ENCODE results near the gene FN3KRP. TPM values are rescaled to one million over a fixed set of nuclear protein-coding genes. Genes with fewer than 3 reads are reported as not detected.

Gene FN3KRP
- total RNA-seq, 1 experiment from 2014 or later = 21.5 TPM

GRCh38 chr17:82668024-82668630 lies 48.4 kb upstream of the FN3KRP start:
- no peaks in the 10 kb centered on the region for H3K4me1 Mint-ChIP-seq (ENCODE audit: insufficient read depth, unreplicated experiment)
- BruUV-seq (replicated peaks) = no TSS peak
- intact Hi-C loops (cut with micrococcal nuclease) = no loop called here
- TF ChIP-seq CTCF (IDR thresholded peaks at IDR 0.05; ENCODE audit: unreplicated experiment) = no peak
- H3K27ac Mint-ChIP-seq (ENCODE audit: low read depth, unreplicated experiment) = no peak overlapping the region
- peaks cover 12% of the 10 kb centered on the region for H3K36me3 Mint-ChIP-seq (ENCODE audit: insufficient read depth, unreplicated experiment)
- H3K4me3 Mint-ChIP-seq (ENCODE audit: unreplicated experiment) = no peak overlapping the region
- H3K9me3 Mint-ChIP-seq (ENCODE audit: unreplicated experiment) = no peaks in the 10 kb centered on the region
- DNase-seq (ENCODE audit: unreplicated experiment) = no peak
- POLR2A ChIA-PET = no interaction called here
- no peaks in the 10 kb centered on the region for H3K27me3 Mint-ChIP-seq (ENCODE audit: insufficient read depth, unreplicated experiment)
- CTCF ChIA-PET = no interaction called here

GRCh38 chr17:82668631-82669099 lies 47.8 kb upstream of the FN3KRP start:
- POLR2A ChIA-PET = no interaction called here
- intact Hi-C loops (cut with micrococcal nuclease) = no loop called here
- Mint-ChIP-seq H3K27me3 (ENCODE audit: insufficient read depth, unreplicated experiment) (no peaks in the 10 kb centered on the region), H3K27ac (ENCODE audit: low read depth, unreplicated experiment) (no peak overlapping the region), H3K9me3 (ENCODE audit: unreplicated experiment) (no peaks in the 10 kb centered on the region), H3K4me1 (ENCODE audit: insufficient read depth, unreplicated experiment) (no peaks in the 10 kb centered on the region), H3K36me3 (ENCODE audit: insufficient read depth, unreplicated experiment) (peaks cover 12% of the 10 kb centered on the region), H3K4me3 (ENCODE audit: unreplicated experiment) (no peak overlapping the region)
- BruUV-seq (replicated peaks) = no TSS peak
- CTCF ChIA-PET = interaction anchor here (0.7 kb wide), 1 partner anchor 86 kb away, joined by 3 read pairs; no protein-coding TSS in a partner anchor
- DNase-seq (ENCODE audit: unreplicated experiment) = peak; percentile 30
- TF ChIP-seq CTCF (IDR thresholded peaks at IDR 0.05; ENCODE audit: unreplicated experiment) = peak; percentile 32

GRCh38 chr17:82670661-82671450 lies 45.6 kb upstream of the FN3KRP start:
- BruUV-seq (replicated peaks) = no TSS peak
- Mint-ChIP-seq H3K27me3 (ENCODE audit: insufficient read depth, unreplicated experiment) (no peaks in the 10 kb centered on the region), H3K4me3 (ENCODE audit: unreplicated experiment) (no peak overlapping the region), H3K9me3 (ENCODE audit: unreplicated experiment) (no peaks in the 10 kb centered on the region), H3K4me1 (ENCODE audit: insufficient read depth, unreplicated experiment) (no peaks in the 10 kb centered on the region), H3K36me3 (ENCODE audit: insufficient read depth, unreplicated experiment) (peaks cover 12% of the 10 kb centered on the region), H3K27ac (ENCODE audit: low read depth, unreplicated experiment) (no peak overlapping the region)
- no peak for TF ChIP-seq CTCF (IDR thresholded peaks at IDR 0.05; ENCODE audit: unreplicated experiment)
- intact Hi-C loops (cut with micrococcal nuclease) = no loop called here
- CTCF ChIA-PET = no interaction called here
- DNase-seq (ENCODE audit: unreplicated experiment) = no peak
- POLR2A ChIA-PET = interaction anchor here (0.6 kb wide), 1 partner anchor 27 kb away, joined by 4 read pairs; no protein-coding TSS in a partner anchor

- no TSS peak for BruUV-seq (replicated peaks)
- TF ChIP-seq CTCF (IDR thresholded peaks at IDR 0.05; ENCODE audit: unreplicated experiment) = no peak
- POLR2A ChIA-PET = interaction anchor here (0.9 kb wide), 1 partner anchor 9 kb away, joined by 3 read pairs; no protein-coding TSS in a partner anchor
- intact Hi-C loops (cut with micrococcal nuclease) = no loop called here
- Mint-ChIP-seq H3K27me3 (ENCODE audit: insufficient read depth, unreplicated experiment) (no peaks in the 10 kb centered on the region), H3K4me3 (ENCODE audit: unreplicated experiment) (no peak overlapping the region), H3K27ac (ENCODE audit: low read depth, unreplicated experiment) (no peak overlapping the region), H3K9me3 (ENCODE audit: unreplicated experiment) (no peaks in the 10 kb centered on the region), H3K36me3 (ENCODE audit: insufficient read depth, unreplicated experiment) (peaks cover 12% of the 10 kb centered on the region), H3K4me1 (ENCODE audit: insufficient read depth, unreplicated experiment) (no peaks in the 10 kb centered on the region)
- CTCF ChIA-PET = no interaction called here
- DNase-seq (ENCODE audit: unreplicated experiment) = no peak
These were observed 41.6 kb upstream of the FN3KRP start for GRCh38 chr17:82674656-82675475.
